ENCODE measurements around the gene BCL6. TPM values are rescaled to one million over a fixed set of nuclear protein-coding genes. Genes with fewer than 3 reads are reported as not detected.
A peak's percentile ranks its signal among the peaks of the same experiment; 100 is the strongest.

Gene BCL6
- total and polyA plus RNA-seq, 10 of the 15 experiments (the other 5 are each of a cell fraction or from before 2014, with no cell fraction given): 0.04 to 0.85 (median 0.15) TPM

DNA sequence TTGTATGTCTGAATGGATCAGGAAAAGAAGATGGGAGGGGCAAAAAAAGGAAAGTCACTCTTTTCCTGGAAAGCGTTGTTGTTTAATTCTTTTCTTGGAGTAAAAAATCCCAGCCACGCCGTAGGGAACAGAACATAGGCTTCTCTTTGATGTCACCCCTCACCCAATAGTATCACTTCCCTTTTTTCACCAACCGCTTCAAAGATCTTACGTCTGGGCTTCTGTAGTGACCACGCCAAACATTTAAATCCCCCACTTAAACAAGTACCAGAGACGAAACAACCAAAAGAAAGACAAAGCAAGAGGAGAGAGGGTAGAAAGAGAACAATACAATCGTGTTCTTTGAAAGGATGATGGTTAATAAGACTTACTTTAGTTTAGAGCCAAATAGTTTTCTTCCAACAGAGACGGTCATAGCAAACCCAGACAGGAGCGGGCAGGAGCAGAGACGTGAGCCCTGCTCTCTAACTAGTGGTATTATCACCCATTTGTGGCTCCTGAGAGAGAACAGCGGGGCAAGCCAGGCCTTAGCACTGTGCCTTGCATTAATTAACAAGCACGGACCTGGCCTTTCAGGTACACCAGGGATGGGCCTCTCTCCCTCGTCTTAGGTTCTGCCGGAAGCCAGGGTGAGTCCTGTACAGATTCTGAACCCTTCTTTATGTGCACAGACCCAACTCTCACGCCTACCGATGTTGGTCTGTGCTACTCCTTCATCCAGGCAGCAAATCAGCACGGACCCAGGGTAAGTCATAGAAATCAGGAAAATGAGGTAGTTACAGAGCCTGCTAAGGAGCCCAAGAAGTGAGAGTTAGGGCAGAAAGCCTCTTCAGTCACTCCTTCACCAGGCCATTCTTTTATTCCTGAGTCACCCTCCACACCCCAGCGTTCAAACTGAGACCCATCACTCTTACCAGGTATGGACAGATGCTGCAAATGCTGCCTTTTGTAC, 28.2 kb upstream of the BCL6 start (continued):
- TF ChIP-seq KAT2A (conservative IDR thresholded peaks at IDR 0.05; ENCODE audit: control insufficient read depth, low read depth, low read length): no peak
- TF ChIP-seq SREBF2 (IDR thresholded peaks at IDR 0.05; ENCODE audit: low read length): no peak
- TF ChIP-seq, protein P1, sequence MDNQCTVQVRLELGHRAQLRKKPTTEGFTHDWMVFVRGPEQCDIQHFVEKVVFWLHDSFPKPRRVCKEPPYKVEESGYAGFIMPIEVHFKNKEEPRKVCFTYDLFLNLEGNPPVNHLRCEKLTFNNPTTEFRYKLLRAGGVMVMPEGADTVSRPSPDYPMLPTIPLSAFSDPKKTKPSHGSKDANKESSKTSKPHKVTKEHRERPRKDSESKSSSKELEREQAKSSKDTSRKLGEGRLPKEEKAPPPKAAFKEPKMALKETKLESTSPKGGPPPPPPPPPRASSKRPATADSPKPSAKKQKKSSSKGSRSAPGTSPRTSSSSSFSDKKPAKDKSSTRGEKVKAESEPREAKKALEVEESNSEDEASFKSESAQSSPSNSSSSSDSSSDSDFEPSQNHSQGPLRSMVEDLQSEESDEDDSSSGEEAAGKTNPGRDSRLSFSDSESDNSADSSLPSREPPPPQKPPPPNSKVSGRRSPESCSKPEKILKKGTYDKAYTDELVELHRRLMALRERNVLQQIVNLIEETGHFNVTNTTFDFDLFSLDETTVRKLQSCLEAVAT (IDR thresholded peaks at IDR 0.05): peak; percentile 82
- TF ChIP-seq RAD51 (IDR thresholded peaks at IDR 0.05): no peak; the same call in 1 of the 2 replicates
- TF ChIP-seq MAX (IDR thresholded peaks at IDR 0.05; ENCODE audit: low read depth, low read length): no peak
- TF ChIP-seq BACH1 (IDR thresholded peaks at IDR 0.05; ENCODE audit: borderline replicate concordance): peak; percentile 71; the same call in 1 of the 2 replicates
- TF ChIP-seq ASH2L (IDR thresholded peaks at IDR 0.05; ENCODE audit: borderline replicate concordance, low read depth): no peak
- TF ChIP-seq, protein P2, sequence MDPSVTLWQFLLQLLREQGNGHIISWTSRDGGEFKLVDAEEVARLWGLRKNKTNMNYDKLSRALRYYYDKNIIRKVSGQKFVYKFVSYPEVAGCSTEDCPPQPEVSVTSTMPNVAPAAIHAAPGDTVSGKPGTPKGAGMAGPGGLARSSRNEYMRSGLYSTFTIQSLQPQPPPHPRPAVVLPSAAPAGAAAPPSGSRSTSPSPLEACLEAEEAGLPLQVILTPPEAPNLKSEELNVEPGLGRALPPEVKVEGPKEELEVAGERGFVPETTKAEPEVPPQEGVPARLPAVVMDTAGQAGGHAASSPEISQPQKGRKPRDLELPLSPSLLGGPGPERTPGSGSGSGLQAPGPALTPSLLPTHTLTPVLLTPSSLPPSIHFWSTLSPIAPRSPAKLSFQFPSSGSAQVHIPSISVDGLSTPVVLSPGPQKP (IDR thresholded peaks at IDR 0.05; ENCODE audit: low read depth, low read length): no peak
- TF ChIP-seq, protein P3, sequence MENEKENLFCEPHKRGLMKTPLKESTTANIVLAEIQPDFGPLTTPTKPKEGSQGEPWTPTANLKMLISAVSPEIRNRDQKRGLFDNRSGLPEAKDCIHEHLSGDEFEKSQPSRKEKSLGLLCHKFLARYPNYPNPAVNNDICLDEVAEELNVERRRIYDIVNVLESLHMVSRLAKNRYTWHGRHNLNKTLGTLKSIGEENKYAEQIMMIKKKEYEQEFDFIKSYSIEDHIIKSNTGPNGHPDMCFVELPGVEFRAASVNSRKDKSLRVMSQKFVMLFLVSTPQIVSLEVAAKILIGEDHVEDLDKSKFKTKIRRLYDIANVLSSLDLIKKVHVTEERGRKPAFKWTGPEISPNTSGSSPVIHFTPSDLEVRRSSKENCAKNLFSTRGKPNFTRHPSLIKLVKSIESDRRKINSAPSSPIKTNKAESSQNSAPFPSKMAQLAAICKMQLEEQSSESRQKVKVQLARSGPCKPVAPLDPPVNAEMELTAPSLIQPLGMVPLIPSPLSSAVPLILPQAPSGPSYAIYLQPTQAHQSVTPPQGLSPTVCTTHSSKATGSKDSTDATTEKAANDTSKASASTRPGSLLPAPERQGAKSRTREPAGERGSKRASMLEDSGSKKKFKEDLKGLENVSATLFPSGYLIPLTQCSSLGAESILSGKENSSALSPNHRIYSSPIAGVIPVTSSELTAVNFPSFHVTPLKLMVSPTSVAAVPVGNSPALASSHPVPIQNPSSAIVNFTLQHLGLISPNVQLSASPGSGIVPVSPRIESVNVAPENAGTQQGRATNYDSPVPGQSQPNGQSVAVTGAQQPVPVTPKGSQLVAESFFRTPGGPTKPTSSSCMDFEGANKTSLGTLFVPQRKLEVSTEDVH (IDR thresholded peaks at IDR 0.05; ENCODE audit: low read depth, partially characterized antibody): no peak
- peak; percentile 100 for TF ChIP-seq SPI1 (IDR thresholded peaks at IDR 0.05; ENCODE audit: borderline replicate concordance, insufficient read depth, low read depth, low read length)
- TF ChIP-seq EGR1 (IDR thresholded peaks at IDR 0.05; ENCODE audit: borderline replicate concordance in 1 of 2, low read depth in 2 of 2, low read length in 2 of 2): no peak
- TF ChIP-seq STAT3 (IDR thresholded peaks at IDR 0.05; ENCODE audit: low read depth, low read length): no peak
- no peak for TF ChIP-seq BCLAF1 (IDR thresholded peaks at IDR 0.05)
- TF ChIP-seq, protein P4, sequence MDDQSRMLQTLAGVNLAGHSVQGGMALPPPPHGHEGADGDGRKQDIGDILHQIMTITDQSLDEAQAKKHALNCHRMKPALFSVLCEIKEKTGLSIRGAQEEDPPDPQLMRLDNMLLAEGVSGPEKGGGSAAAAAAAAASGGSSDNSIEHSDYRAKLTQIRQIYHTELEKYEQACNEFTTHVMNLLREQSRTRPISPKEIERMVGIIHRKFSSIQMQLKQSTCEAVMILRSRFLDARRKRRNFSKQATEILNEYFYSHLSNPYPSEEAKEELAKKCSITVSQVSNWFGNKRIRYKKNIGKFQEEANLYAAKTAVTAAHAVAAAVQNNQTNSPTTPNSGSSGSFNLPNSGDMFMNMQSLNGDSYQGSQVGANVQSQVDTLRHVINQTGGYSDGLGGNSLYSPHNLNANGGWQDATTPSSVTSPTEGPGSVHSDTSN (IDR thresholded peaks at IDR 0.05; ENCODE audit: insufficient replicate concordance, low read depth, low read length): no peak
- TF ChIP-seq YY1 (IDR thresholded peaks at IDR 0.05; ENCODE audit: low read depth, low read length): no peak
- TF ChIP-seq STAT1 (conservative IDR thresholded peaks at IDR 0.05): no peak
